Activated naive CD4-positive, alpha-beta T cell (primary cell): Measurements from ENCODE around the gene TNFRSF1A.
A peak's percentile ranks its signal among the peaks of the same experiment; 100 is the strongest.

Source experiments
- DNase-seq, 4 experiments: peaks; one replicate each; lab custom pipeline; 2025; lab: John Stamatoyannopoulos, UW

The TNFRSF1A gene

GRCh38 chr12:6336889-6337853, 4.7 kb downstream of the TNFRSF1A start:
- peak in 2 of 4 experiments; percentile 34 for DNase-seq

GRCh38 chr12:6336079-6336888, 5.6 kb downstream of the TNFRSF1A start:
- DNase-seq = no peak

- peak; percentile 49 to 74 (median 58) for DNase-seq
Observed at GRCh38 chr12:6335451-6336078, 6.3 kb downstream of the TNFRSF1A start.

GRCh38 chr12:6334940-6335450, 6.9 kb downstream of the TNFRSF1A start:
- no peak for DNase-seq

- no peak for DNase-seq
Observed at GRCh38 chr12:6334359-6334758, 7.5 kb downstream of the TNFRSF1A start.

GRCh38 chr12:6333566-6333965, 8.3 kb downstream of the TNFRSF1A start:
- no peak for DNase-seq

- DNase-seq = no peak
Observed at GRCh38 chr12:6333029-6333428, 8.8 kb downstream of the TNFRSF1A start.

- DNase-seq = no peak
Observed at GRCh38 chr12:6332459-6332858, 9.4 kb downstream of the TNFRSF1A start.

- DNase-seq = no peak
Observed at GRCh38 chr12:6330999-6331714, 10.7 kb downstream of the TNFRSF1A start.

GRCh38 chr12:6330192-6330591, 11.7 kb downstream of the TNFRSF1A start:
- no peak for DNase-seq

GRCh38 chr12:6329703-6330064, 12.2 kb downstream of the TNFRSF1A start:
- no peak for DNase-seq

GRCh38 chr12:6328945-6329702, 12.8 kb downstream of the TNFRSF1A start:
- no peak for DNase-seq

GRCh38 chr12:6328045-6328779, 13.7 kb downstream of the TNFRSF1A start:
- no peak for DNase-seq

- no peak for DNase-seq
Observed at GRCh38 chr12:6327229-6328041, 14.4 kb downstream of the TNFRSF1A start.

- no peak for DNase-seq
Observed at GRCh38 chr12:6326316-6327228, 15.3 kb downstream of the TNFRSF1A start.

GRCh38 chr12:6324936-6325750, 16.7 kb downstream of the TNFRSF1A start:
- no peak for DNase-seq

GRCh38 chr12:6323995-6324711, 17.7 kb downstream of the TNFRSF1A start:
- DNase-seq = no peak
